Liver (tissue), 9 donors: ENCODE measurements around the gene NUP214. TPM values are rescaled to one million over a fixed set of nuclear protein-coding genes. Genes with fewer than 3 reads are reported as not detected.

Experiments used
- DNase-seq: peaks from one replicate; pipeline ENCODE4 v3.0.0-alpha.2; 2017; ENCODE audit warnings: low spot score
- H3K27ac ChIP-seq, 2 donors: one replicate each; pipeline ENCODE4 v1.7.0; 2013; ENCODE audit warnings: inconsistent platforms in 2 of 2, low read length in 2 of 2, control low read depth in 1 of 2, low read depth in 1 of 2, mild to moderate bottlenecking in 1 of 2
- H3K27me3 ChIP-seq, 4 donors: one replicate each; pipeline versions ENCODE4 v1.6.1 to v1.7.0; 2013; ENCODE audit warnings: low read length in 3 of 4, inconsistent platforms in 1 of 4, mild to moderate bottlenecking in 1 of 4, moderate library complexity in 1 of 4; ENCODE audit not compliant: control insufficient read depth in 4 of 4, insufficient read depth in 4 of 4
- H3K36me3 ChIP-seq, 4 donors: one replicate each; pipeline versions ENCODE4 v1.6.1 to v1.7.0; 2013; ENCODE audit warnings: low read length in 3 of 4, mild to moderate bottlenecking in 3 of 4, low read depth in 1 of 4, moderate library complexity in 1 of 4; ENCODE audit not compliant: control insufficient read depth in 4 of 4, insufficient read depth in 3 of 4
- H3K4me1 ChIP-seq, 4 donors: one replicate each; pipeline versions ENCODE4 v1.6.1 to v1.7.0; 2013; ENCODE audit warnings: low read length in 3 of 4, mild to moderate bottlenecking in 3 of 4, moderate library complexity in 1 of 4; ENCODE audit not compliant: control insufficient read depth in 4 of 4, insufficient read depth in 4 of 4
- H3K4me3 ChIP-seq, 3 donors: one replicate each; pipeline versions ENCODE4 v1.6.1 to v1.7.0; 2013; ENCODE audit warnings: low read length in 3 of 3, control low read depth in 1 of 3, low read depth in 1 of 3, mild to moderate bottlenecking in 1 of 3
- H3K9ac ChIP-seq, 2 donors: one replicate each; pipeline ENCODE4 v1.7.0; 2013; ENCODE audit warnings: low read length in 2 of 2, mild to moderate bottlenecking in 2 of 2, moderate library complexity in 2 of 2, control low read depth in 1 of 2, low read depth in 1 of 2
- H3K9me3 ChIP-seq, 4 donors: one replicate each; pipeline versions ENCODE4 v1.6.1 to v1.7.0; 2013; ENCODE audit warnings: low read length in 3 of 4; ENCODE audit not compliant: control insufficient read depth in 4 of 4
- EGR1 ChIP-seq, 2 donors: IDR thresholded peaks; 2 replicates each; pipeline ENCODE4 v1.6.1; 2016 to 2018; ENCODE audit warnings: antibody characterized with exemption in 2 of 2, low read depth in 2 of 2
- FOXA1 ChIP-seq: IDR thresholded peaks from 2 replicates; pipeline ENCODE4 v1.6.1; 2016; ENCODE audit warnings: antibody characterized with exemption
- FOXA2 ChIP-seq: IDR thresholded peaks from 2 replicates; pipeline ENCODE4 v1.6.1; 2016; ENCODE audit warnings: antibody characterized with exemption
- GABPA ChIP-seq, 2 donors: IDR thresholded peaks in 1 of 2; conservative IDR thresholded peaks in 1 of 2; 2 replicates each; pipeline ENCODE4 v1.6.1; 2016; ENCODE audit warnings: antibody characterized with exemption in 2 of 2, mild to moderate bottlenecking in 1 of 2, moderate library complexity in 1 of 2
- HNF4A ChIP-seq, 2 donors: conservative IDR thresholded peaks; 2 replicates each; pipeline ENCODE4 v1.6.1; 2016; ENCODE audit warnings: antibody characterized with exemption in 2 of 2, mild to moderate bottlenecking in 2 of 2
- HNF4G ChIP-seq: IDR thresholded peaks from 2 replicates; pipeline ENCODE4 v1.6.1; 2016; ENCODE audit warnings: antibody characterized with exemption
- JUND ChIP-seq, 2 donors: IDR thresholded peaks; 2 replicates each; pipeline ENCODE4 v1.6.1; 2016; ENCODE audit warnings: antibody characterized with exemption in 2 of 2
- NR2F2 ChIP-seq: IDR thresholded peaks from 2 replicates; pipeline ENCODE4 v1.6.1; 2016; ENCODE audit warnings: antibody characterized with exemption
- RAD21 ChIP-seq, 2 donors: IDR thresholded peaks; 2 replicates each; pipeline ENCODE4 v1.6.1; 2016; ENCODE audit warnings: antibody characterized with exemption in 2 of 2, mild to moderate bottlenecking in 2 of 2
- RXRA ChIP-seq, 2 donors: IDR thresholded peaks; 2 replicates each; pipeline ENCODE4 v1.6.1; 2017 to 2018; ENCODE audit warnings: antibody characterized with exemption in 2 of 2, mild to moderate bottlenecking in 1 of 2
- SP1 ChIP-seq: IDR thresholded peaks from 2 replicates; pipeline ENCODE4 v1.6.1; 2018; ENCODE audit warnings: antibody characterized with exemption, mild to moderate bottlenecking
- TAF1 ChIP-seq: conservative IDR thresholded peaks from 2 replicates; pipeline ENCODE4 v1.6.1; 2016; ENCODE audit warnings: antibody characterized with exemption, mild to moderate bottlenecking
- YY1 ChIP-seq: IDR thresholded peaks from 2 replicates; pipeline ENCODE4 v1.6.1; 2016; ENCODE audit warnings: antibody characterized with exemption, mild to moderate bottlenecking
- WGBS: extraction: QIAGEN DNeasy Blood & Tissue Kit; methylation state at CpG from one replicate; pipeline ENCODE4 v1.1.7; 2013; 5-methylcytosine and 5-hydroxymethylcytosine counted together
- polyA plus RNA-seq, 2 donors: library from polyadenylated mRNA; stranded (reverse) in 1 of 2; unstranded in 1 of 2; fragments of 200-250 nt in 1 of 2; fragments of >200 nt in 1 of 2; fragmentation: Nextera tagmentation in 1 of 2; extraction: Ambion mirVana in 1 of 2; gene quantifications; one replicate each; pipeline versions ENCODE4 v1.2.1 to v1.2.3, GENCODE V29; 2013 to 2015
- total RNA-seq, 2 donors: library from RNA; depleted of rRNA; stranded (reverse); fragments of >200 nt; gene quantifications; one replicate each; pipeline ENCODE4 v1.2.3, GENCODE V29; 2014
- TF ChIP-seq, protein P1 (sequence below): IDR thresholded peaks from 2 replicates; pipeline ENCODE4 v1.6.1; 2016; ENCODE audit warnings: antibody characterized with exemption
- TF ChIP-seq, protein P2 (sequence below): IDR thresholded peaks from 2 replicates; pipeline ENCODE4 v1.6.1; 2016; ENCODE audit warnings: antibody characterized with exemption, mild to moderate bottlenecking
- TF ChIP-seq, protein P3 (sequence below): IDR thresholded peaks from 2 replicates; pipeline ENCODE4 v1.6.1; 2016; ENCODE audit warnings: antibody characterized with exemption
- TF ChIP-seq, protein P4 (sequence below): IDR thresholded peaks from 2 replicates; pipeline ENCODE4 v1.6.1; 2016; ENCODE audit warnings: antibody characterized with exemption
- TF ChIP-seq, protein P5 (sequence below): fragments of 150-350 bp; IDR thresholded peaks from 2 replicates; pipeline ENCODE4 v1.5.1; 2017; ENCODE audit warnings: improper control_type of control experiment, low read depth, low read length; ENCODE audit not compliant: missing input control
- donor health status: healthy.
- donor health status: healthy.
- donor health status: healthy.
- donor health status: healthy.
- donor health status: healthy.

NUP214 gene
- total and polyA plus RNA-seq, 4 donors = 8.8 to 19.5 (median 16.5) TPM

DNA sequence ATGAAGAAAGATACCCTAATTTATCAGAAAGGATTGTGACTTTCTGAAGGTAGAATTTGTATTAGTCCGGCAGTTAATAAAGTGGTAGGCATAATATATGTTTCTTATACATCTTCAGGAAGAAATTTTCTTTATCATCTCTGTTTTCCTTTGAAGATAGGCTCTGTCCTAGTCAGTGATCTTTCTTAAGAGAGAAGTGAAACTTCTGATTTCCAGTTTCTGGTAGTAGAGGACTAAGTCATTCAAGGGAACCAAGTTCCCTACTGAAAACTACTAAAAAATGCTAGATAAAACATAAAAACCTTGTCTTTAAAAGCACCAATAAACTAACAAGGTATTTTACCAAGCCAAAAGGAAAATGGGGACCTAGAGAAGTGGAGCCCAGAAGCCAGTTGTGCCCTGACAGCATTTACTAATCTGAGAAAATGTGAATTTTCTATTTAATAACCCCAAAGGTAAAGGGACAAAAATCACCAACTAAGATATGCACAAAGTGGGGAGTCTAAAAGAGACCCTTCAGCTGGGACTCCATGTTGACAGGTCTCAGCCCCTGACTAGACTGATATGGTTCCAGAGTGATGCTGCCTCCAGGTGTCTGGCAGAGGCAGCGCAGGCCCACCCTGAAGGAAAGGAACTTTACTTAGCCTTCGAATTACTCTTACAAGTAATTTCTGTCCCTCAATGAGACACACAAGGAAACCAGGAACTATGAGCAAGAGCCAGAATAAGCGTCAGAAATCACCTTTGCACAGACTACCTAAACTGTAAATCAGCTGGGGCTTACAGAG lies 78.2 kb downstream of the NUP214 start (continued):
- TF ChIP-seq, protein P1, sequence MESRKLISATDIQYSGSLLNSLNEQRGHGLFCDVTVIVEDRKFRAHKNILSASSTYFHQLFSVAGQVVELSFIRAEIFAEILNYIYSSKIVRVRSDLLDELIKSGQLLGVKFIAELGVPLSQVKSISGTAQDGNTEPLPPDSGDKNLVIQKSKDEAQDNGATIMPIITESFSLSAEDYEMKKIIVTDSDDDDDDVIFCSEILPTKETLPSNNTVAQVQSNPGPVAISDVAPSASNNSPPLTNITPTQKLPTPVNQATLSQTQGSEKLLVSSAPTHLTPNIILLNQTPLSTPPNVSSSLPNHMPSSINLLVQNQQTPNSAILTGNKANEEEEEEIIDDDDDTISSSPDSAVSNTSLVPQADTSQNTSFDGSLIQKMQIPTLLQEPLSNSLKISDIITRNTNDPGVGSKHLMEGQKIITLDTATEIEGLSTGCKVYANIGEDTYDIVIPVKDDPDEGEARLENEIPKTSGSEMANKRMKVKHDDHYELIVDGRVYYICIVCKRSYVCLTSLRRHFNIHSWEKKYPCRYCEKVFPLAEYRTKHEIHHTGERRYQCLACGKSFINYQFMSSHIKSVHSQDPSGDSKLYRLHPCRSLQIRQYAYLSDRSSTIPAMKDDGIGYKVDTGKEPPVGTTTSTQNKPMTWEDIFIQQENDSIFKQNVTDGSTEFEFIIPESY = no peak
- TF ChIP-seq SP1 = no peak
- TF ChIP-seq YY1 = no peak
- no peak for TF ChIP-seq RAD21 (IDR thresholded peaks at IDR 0.05)
- no peak for TF ChIP-seq NR2F2

DNA sequence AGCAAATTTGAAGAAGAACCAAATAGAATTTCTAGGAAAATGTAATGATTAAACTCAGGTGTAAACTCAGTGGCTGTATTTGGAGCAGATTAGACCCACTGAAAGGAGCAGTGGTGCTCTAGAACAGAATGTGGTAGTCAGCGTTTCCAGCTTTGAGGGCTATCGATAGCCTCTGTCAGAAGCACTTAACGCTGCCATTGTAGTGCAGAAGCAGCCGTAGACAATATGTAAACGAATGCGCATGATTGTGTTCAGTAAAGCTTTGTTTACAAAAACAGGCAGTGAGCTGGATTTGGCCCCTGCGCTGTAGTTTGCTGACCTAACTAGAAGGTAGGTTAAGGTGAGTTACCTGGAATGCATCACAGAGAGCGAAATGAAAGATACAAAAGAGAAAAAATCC lies 78.9 kb downstream of the NUP214 start:
- no peaks in the 10 kb centered on the region for H3K9me3 ChIP-seq
- no peak overlapping the region for H3K4me3 ChIP-seq
- no peak for TF ChIP-seq NR2F2
- no peak for TF ChIP-seq FOXA2
- no peak for TF ChIP-seq GABPA (IDR thresholded peaks at IDR 0.05 in 1 of 2, conservative IDR thresholded peaks at IDR 0.05 in 1 of 2)
- TF ChIP-seq FOXA1 = no peak
- TF ChIP-seq EGR1 (IDR thresholded peaks at IDR 0.05; ENCODE audit: low read depth in 2 of 2) = no peak
- no peak for TF ChIP-seq RAD21 (IDR thresholded peaks at IDR 0.05)
- no peak for TF ChIP-seq RXRA (IDR thresholded peaks at IDR 0.05)
- TF ChIP-seq HNF4A (conservative IDR thresholded peaks at IDR 0.05) = no peak
- TF ChIP-seq, protein P2, sequence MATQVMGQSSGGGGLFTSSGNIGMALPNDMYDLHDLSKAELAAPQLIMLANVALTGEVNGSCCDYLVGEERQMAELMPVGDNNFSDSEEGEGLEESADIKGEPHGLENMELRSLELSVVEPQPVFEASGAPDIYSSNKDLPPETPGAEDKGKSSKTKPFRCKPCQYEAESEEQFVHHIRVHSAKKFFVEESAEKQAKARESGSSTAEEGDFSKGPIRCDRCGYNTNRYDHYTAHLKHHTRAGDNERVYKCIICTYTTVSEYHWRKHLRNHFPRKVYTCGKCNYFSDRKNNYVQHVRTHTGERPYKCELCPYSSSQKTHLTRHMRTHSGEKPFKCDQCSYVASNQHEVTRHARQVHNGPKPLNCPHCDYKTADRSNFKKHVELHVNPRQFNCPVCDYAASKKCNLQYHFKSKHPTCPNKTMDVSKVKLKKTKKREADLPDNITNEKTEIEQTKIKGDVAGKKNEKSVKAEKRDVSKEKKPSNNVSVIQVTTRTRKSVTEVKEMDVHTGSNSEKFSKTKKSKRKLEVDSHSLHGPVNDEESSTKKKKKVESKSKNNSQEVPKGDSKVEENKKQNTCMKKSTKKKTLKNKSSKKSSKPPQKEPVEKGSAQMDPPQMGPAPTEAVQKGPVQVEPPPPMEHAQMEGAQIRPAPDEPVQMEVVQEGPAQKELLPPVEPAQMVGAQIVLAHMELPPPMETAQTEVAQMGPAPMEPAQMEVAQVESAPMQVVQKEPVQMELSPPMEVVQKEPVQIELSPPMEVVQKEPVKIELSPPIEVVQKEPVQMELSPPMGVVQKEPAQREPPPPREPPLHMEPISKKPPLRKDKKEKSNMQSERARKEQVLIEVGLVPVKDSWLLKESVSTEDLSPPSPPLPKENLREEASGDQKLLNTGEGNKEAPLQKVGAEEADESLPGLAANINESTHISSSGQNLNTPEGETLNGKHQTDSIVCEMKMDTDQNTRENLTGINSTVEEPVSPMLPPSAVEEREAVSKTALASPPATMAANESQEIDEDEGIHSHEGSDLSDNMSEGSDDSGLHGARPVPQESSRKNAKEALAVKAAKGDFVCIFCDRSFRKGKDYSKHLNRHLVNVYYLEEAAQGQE = no peak
- TF ChIP-seq, protein P3, sequence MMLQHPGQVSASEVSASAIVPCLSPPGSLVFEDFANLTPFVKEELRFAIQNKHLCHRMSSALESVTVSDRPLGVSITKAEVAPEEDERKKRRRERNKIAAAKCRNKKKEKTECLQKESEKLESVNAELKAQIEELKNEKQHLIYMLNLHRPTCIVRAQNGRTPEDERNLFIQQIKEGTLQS = no peak
- TF ChIP-seq, protein P4, sequence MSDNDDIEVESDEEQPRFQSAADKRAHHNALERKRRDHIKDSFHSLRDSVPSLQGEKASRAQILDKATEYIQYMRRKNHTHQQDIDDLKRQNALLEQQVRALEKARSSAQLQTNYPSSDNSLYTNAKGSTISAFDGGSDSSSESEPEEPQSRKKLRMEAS = no peak
- TF ChIP-seq JUND (IDR thresholded peaks at IDR 0.05) = no peak
- TF ChIP-seq TAF1 = no peak
- TF ChIP-seq, protein P5, sequence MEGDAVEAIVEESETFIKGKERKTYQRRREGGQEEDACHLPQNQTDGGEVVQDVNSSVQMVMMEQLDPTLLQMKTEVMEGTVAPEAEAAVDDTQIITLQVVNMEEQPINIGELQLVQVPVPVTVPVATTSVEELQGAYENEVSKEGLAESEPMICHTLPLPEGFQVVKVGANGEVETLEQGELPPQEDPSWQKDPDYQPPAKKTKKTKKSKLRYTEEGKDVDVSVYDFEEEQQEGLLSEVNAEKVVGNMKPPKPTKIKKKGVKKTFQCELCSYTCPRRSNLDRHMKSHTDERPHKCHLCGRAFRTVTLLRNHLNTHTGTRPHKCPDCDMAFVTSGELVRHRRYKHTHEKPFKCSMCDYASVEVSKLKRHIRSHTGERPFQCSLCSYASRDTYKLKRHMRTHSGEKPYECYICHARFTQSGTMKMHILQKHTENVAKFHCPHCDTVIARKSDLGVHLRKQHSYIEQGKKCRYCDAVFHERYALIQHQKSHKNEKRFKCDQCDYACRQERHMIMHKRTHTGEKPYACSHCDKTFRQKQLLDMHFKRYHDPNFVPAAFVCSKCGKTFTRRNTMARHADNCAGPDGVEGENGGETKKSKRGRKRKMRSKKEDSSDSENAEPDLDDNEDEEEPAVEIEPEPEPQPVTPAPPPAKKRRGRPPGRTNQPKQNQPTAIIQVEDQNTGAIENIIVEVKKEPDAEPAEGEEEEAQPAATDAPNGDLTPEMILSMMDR = no peak
- TF ChIP-seq HNF4G = no peak
- H3K9ac ChIP-seq = no peak overlapping the region
- no peak for DNase-seq
- H3K36me3 ChIP-seq = peaks cover 8 to 56% (median 31%) of the 10 kb centered on the region in 4 donors
- H3K27ac ChIP-seq = no peak overlapping the region
- H3K27me3 ChIP-seq = no peaks in the 10 kb centered on the region
- H3K4me1 ChIP-seq = no peaks in the 10 kb centered on the region
- 94% methylated on average over 8 of the region's 8 CpGs for WGBS
